ENCODE results near the gene ARFIP2. TPM values are rescaled to one million over a fixed set of nuclear protein-coding genes. Genes with fewer than 3 reads are reported as not detected.
A peak's percentile ranks its signal among the peaks of the same experiment; 100 is the strongest.

ARFIP2 gene
- total and polyA plus RNA-seq, 10 of the 15 experiments (the other 5 are each of a cell fraction or from before 2014, with no cell fraction given) = 11.7 to 59.8 (median 48.0) TPM

- intact Hi-C loops (cut with micrococcal nuclease; ENCODE audit: unreplicated experiment) = no loop called here
- Histone ChIP-seq H3K4me3 (no peak within 1 kb of the TSS), H3K27ac (ENCODE audit: control insufficient read depth, insufficient read depth) (no peak within 1 kb of the TSS), H3K9me3 (replicated peaks; ENCODE audit: control insufficient read depth, insufficient read depth, low read length) (no peaks in the 10 kb centered on the region), H3K4me2 (ENCODE audit: control insufficient read depth, insufficient read depth) (no peak within 1 kb of the TSS), H3K4me1 (ENCODE audit: control insufficient read depth, insufficient read depth, low read length) (no peaks in the 10 kb centered on the region), H3K36me3 (ENCODE audit: control insufficient read depth in 2 of 2, insufficient read depth in 2 of 2, low read length in 1 of 2) (peaks cover 0 to 23% of the 10 kb centered on the region in 2 experiments; a peak in 2 of 4 replicates), H4K20me1 (ENCODE audit: control insufficient read depth, insufficient read depth) (no peaks in the 10 kb centered on the region), H2AFZ (ENCODE audit: control insufficient read depth, low read depth, low read length) (no peak within 1 kb of the TSS), H3K9ac (ENCODE audit: control insufficient read depth, insufficient read depth, low read length) (no peak within 1 kb of the TSS), H3K27me3 (replicated peaks in 1 of 2; ENCODE audit: control insufficient read depth in 2 of 2, insufficient read depth in 2 of 2, low read length in 1 of 2) (no peaks in the 10 kb centered on the region), H3K79me2 (ENCODE audit: control insufficient read depth, insufficient read depth, low read length) (no peaks in the 10 kb centered on the region)
- in situ Hi-C loops (cut with MboI) = no loop called here
- ChIA-PET POLR2A (interaction anchor here (0.6 to 1.0 kb wide), 5 partner anchors 11 to 237 kb away, joined by 3 read pairs; no protein-coding TSS in a partner anchor), SMC1A (ENCODE audit: uncharacterized antibody, unreplicated experiment) (interaction anchor here (0.8 kb wide), 1 partner anchor 10 kb away, joined by 3 read pairs; no protein-coding TSS in a partner anchor), CTCF (interaction anchor here (0.9 to 4.7 kb wide), 3 partner anchors 10 to 118 kb away, joined by 3 to 20 read pairs (median 9); no protein-coding TSS in a partner anchor), RAD21 (ENCODE audit: unreplicated experiment) (interaction anchor here (2.4 kb wide), 1 partner anchor 118 kb away, joined by 10 read pairs; no protein-coding TSS in a partner anchor)
- ATAC-seq (no peak), DNase-seq (ENCODE audit: low read depth, low spot score) (no peak), FAIRE-seq (no peak)
- 91% methylated on average over 30 of the region's 33 CpGs for WGBS (ENCODE audit: insufficient coverage, insufficient replicate concordance, low lambda C conversion rate, missing lambda C conversion rate)
- TF ChIP-seq BCL3 (IDR thresholded peaks at IDR 0.05; ENCODE audit: borderline replicate concordance, insufficient read depth, low read depth, low read length, poor library complexity, severe bottlenecking) (peak; percentile 63), BCLAF1 (IDR thresholded peaks at IDR 0.05) (no peak)
- no TSS peak for BruUV-seq (replicated peaks)
Measured at GRCh38 chr11:6497069-6497839, 16.1 kb upstream of the ARFIP2 start, which contains the start of gene DNHD1. TSS of gene DNHD1 (plus strand) at chr11:6497280. CDS start at chr11:6498216, 936 bp downstream.

All from GM12878 (cell line).